ENCODE results near the gene PRPF31. TPM values are rescaled to one million over a fixed set of nuclear protein-coding genes. Genes with fewer than 3 reads are reported as not detected.
A peak's percentile ranks its signal among the peaks of the same experiment; 100 is the strongest.

Gene PRPF31
- polyA plus RNA-seq, result 73.5 and 76.6 TPM in 2 replicates
- 37.2 and 39.4 TPM in 2 replicates for polyA minus RNA-seq

- H3K9me3 ChIP-seq (ENCODE audit: low read length), result no peaks in the 10 kb centered on the region
- peak within 1 kb of the TSS; percentile 99 for H3K4me2 ChIP-seq (ENCODE audit: low read length)
- TF ChIP-seq POLR2AphosphoS5 (IDR thresholded peaks at IDR 0.05), result peak; percentile 96
- peak; percentile 80 for TF ChIP-seq EP300 (conservative IDR thresholded peaks at IDR 0.05; ENCODE audit: poor library complexity, severe bottlenecking)
- peak; percentile 96 for TF ChIP-seq MXI1 (conservative IDR thresholded peaks at IDR 0.05; ENCODE audit: poor library complexity, severe bottlenecking)
- peak; percentile 23 for TF ChIP-seq RAD21 (conservative IDR thresholded peaks at IDR 0.05)
- peak; percentile 91 for TF ChIP-seq REST (IDR thresholded peaks at IDR 0.05; ENCODE audit: borderline replicate concordance)
- no peak for TF ChIP-seq EZH2 (IDR thresholded peaks at IDR 0.05; ENCODE audit: borderline replicate concordance, insufficient read depth, low read length, poor library complexity, severe bottlenecking)
- TF ChIP-seq TAF1 (IDR thresholded peaks at IDR 0.05; ENCODE audit: low read depth), result peak; percentile 92
- TF ChIP-seq CTCF (IDR thresholded peaks at IDR 0.05; ENCODE audit: poor library complexity, severe bottlenecking), result peak; percentile 43
- peak; percentile 60 for TF ChIP-seq SMC3 (conservative IDR thresholded peaks at IDR 0.05; ENCODE audit: poor library complexity)
- H2AFZ ChIP-seq (ENCODE audit: low read depth, low read length), result peak within 1 kb of the TSS; percentile 46
- H4K20me1 ChIP-seq (ENCODE audit: insufficient read depth), result no peaks in the 10 kb centered on the region
- no peaks in the 10 kb centered on the region for H3K9me2 ChIP-seq (ENCODE audit: insufficient read depth, low read length)
- peak within 1 kb of the TSS; percentile 93 for H3K27ac ChIP-seq (ENCODE audit: low read length)
- peak within 1 kb of the TSS; percentile 78 for H3K4me3 ChIP-seq (ENCODE audit: low read length)
- H3K36me3 ChIP-seq (ENCODE audit: insufficient read depth, low read length), result no peaks in the 10 kb centered on the region
- peaks cover 16% of the 10 kb centered on the region for H3K79me2 ChIP-seq (replicated peaks; ENCODE audit: insufficient read depth, low read length)
- H3K27me3 ChIP-seq (ENCODE audit: insufficient read depth, low read depth, low read length), result no peaks in the 10 kb centered on the region
- H3F3A ChIP-seq (ENCODE audit: insufficient read depth, low read length, poor library complexity, severe bottlenecking), result no peaks in the 10 kb centered on the region
- peak within 1 kb of the TSS; percentile 91 for H3K9ac ChIP-seq (ENCODE audit: low read length)
Observed at GRCh38 chr19:54115109-54116063, at the start of gene PRPF31, which contains the start of gene TFPT. PRPF31 (plus strand) TSS chr19:54115754; CDS start chr19:54118279, 2,525 bp downstream. TFPT (minus strand) TSS chr19:54115657; CDS start chr19:54115269, 388 bp downstream.

- TF ChIP-seq MXI1 (conservative IDR thresholded peaks at IDR 0.05; ENCODE audit: poor library complexity, severe bottlenecking) (no peak), SMC3 (conservative IDR thresholded peaks at IDR 0.05; ENCODE audit: poor library complexity) (no peak)
- Histone ChIP-seq H3K27ac (ENCODE audit: low read length) (no peak overlapping the region), H3K9ac (ENCODE audit: low read length) (no peak overlapping the region), H3K4me2 (ENCODE audit: low read length) (no peak overlapping the region), H3K27me3 (ENCODE audit: insufficient read depth, low read depth, low read length) (no peaks in the 10 kb centered on the region), H3K79me2 (replicated peaks; ENCODE audit: insufficient read depth, low read length) (no peaks in the 10 kb centered on the region), H3K36me3 (ENCODE audit: insufficient read depth, low read length) (no peaks in the 10 kb centered on the region), H3K9me3 (ENCODE audit: low read length) (no peaks in the 10 kb centered on the region), H2AFZ (ENCODE audit: low read depth, low read length) (no peak overlapping the region), H3K4me3 (ENCODE audit: low read length) (no peak overlapping the region), H3K9me2 (ENCODE audit: insufficient read depth, low read length) (no peaks in the 10 kb centered on the region), H3F3A (ENCODE audit: insufficient read depth, low read length, poor library complexity, severe bottlenecking) (no peaks in the 10 kb centered on the region), H4K20me1 (ENCODE audit: insufficient read depth) (no peaks in the 10 kb centered on the region)
Observed at GRCh38 chr19:54069470-54069869, 46.1 kb upstream of the PRPF31 start.

Measured in neural cell (in vitro differentiated cells).